K562 (cell line): Measurements from ENCODE around the gene TSPAN32. TPM values are rescaled to one million over a fixed set of nuclear protein-coding genes. Genes with fewer than 3 reads are reported as not detected.
A peak's percentile ranks its signal among the peaks of the same experiment; 100 is the strongest.

Experiments
- ATAC-seq: fragments of 200-7000 bp; cut with Tn5 transposase; 3 replicates; pipeline ENCODE4 v1.9.1; 2020; ENCODE audit warnings: moderate library complexity
- BruUV-seq: library from RNA; stranded (reverse); fragments of 400-500 nt; replicated peaks from 2 replicates; lab custom pipeline; 2021; lab: Mats Ljungman, UMichigan
- CTCF ChIA-PET: fragments of 300-600 bp; formaldehyde crosslinking; extraction: SDS; loops from one replicate; lab custom pipeline; 2021; ENCODE audit warnings: low intra/inter-chr PET ratio; lab: Yijun Ruan, JAX
- POLR2A ChIA-PET: fragments of 300-600, 350-650 bp; sonication (Branson Sonifier 250); formaldehyde crosslinking; extraction: SDS; loops from one replicate; lab custom pipeline; 2021; ENCODE audit warnings: antibody characterized with exemption, inconsistent platforms; lab: Yijun Ruan, JAX
- DNase-seq, 4 experiments: peaks; one replicate each; pipeline versions ENCODE4 v3.0.0 to v3.0.0-alpha.2; 2011 to 2018; ENCODE audit warnings: low spot score in 3 of 4, mixed read lengths in 3 of 4; ENCODE audit errors: extremely low read depth in 1 of 4
- FAIRE-seq: peaks from 2 replicates; lab custom pipeline; 2011; peaks lifted over from hg19 to GRCh38; lab: Jason Lieb, UNC
- H2AFZ ChIP-seq: 2 replicates; pipeline ENCODE4 v1.6.0; 2011; ENCODE audit warnings: low read depth, low read length, control low read depth, inconsistent platforms
- H3K27ac ChIP-seq: fragments of 200-600 bp; 3 replicates; pipeline ENCODE4 v1.8.0; 2011; ENCODE audit warnings: low read depth, mild to moderate bottlenecking, control low read depth, inconsistent platforms, low read length, moderate library complexity, mixed read lengths; ENCODE audit errors: extremely low read depth
- H3K27me3 ChIP-seq, 2 experiments: fragments of 300-600 bp in 1 of 2; 2 replicates in 1 of 2; 3 replicates in 1 of 2; pipeline versions ENCODE4 v1.6.0 to v1.8.0; 2011; ENCODE audit warnings: inconsistent platforms in 2 of 2, low read length in 2 of 2, mild to moderate bottlenecking in 1 of 2, mixed read lengths in 1 of 2, moderate library complexity in 1 of 2; ENCODE audit not compliant: control insufficient read depth in 2 of 2, insufficient read depth in 2 of 2
- H3K36me3 ChIP-seq: fragments of 300-600 bp; 3 replicates; pipeline ENCODE4 v1.8.0; 2011; ENCODE audit warnings: mild to moderate bottlenecking, low read length, inconsistent platforms; ENCODE audit not compliant: control insufficient read depth, insufficient read depth
- H3K4me1 ChIP-seq, 2 experiments: fragments of 200-600 bp in 1 of 2; replicated peaks in 1 of 2; 2 replicates in 1 of 2; 3 replicates in 1 of 2; pipeline versions ENCODE4 v1.5.1 to v1.8.0; 2011; ENCODE audit warnings: inconsistent platforms in 2 of 2, low read length in 2 of 2, mild to moderate bottlenecking in 1 of 2, mixed read lengths in 1 of 2, moderate library complexity in 1 of 2; ENCODE audit not compliant: control insufficient read depth in 2 of 2, insufficient read depth in 2 of 2
- H3K4me2 ChIP-seq: 2 replicates; pipeline ENCODE4 v1.6.1; 2011; ENCODE audit warnings: low read length, control low read depth, inconsistent platforms, mixed read lengths; ENCODE audit not compliant: insufficient read depth
- H3K4me3 ChIP-seq: fragments of 200-600 bp; sonication (generic), shearing (Covaris generic); 2 replicates; pipeline ENCODE4 v1.5.1; 2016; ENCODE audit warnings: control low read depth, inconsistent platforms
- H3K79me2 ChIP-seq: fragments of 200-600 bp; 3 replicates; pipeline ENCODE4 v1.8.0; 2011; ENCODE audit warnings: low read length, inconsistent platforms; ENCODE audit not compliant: control insufficient read depth, insufficient read depth
- H3K9ac ChIP-seq, 2 experiments: 2 replicates each; pipeline versions ENCODE4 v1.6.0 to v1.6.1; 2011; ENCODE audit warnings: low read depth in 2 of 2, low read length in 2 of 2, control low read depth in 1 of 2, inconsistent platforms in 1 of 2, mild to moderate bottlenecking in 1 of 2, mixed read lengths in 1 of 2; ENCODE audit not compliant: insufficient read depth in 1 of 2
- H3K9me1 ChIP-seq: one replicate; pipeline ENCODE4 v1.6.0; 2011; ENCODE audit warnings: inconsistent platforms, mild to moderate bottlenecking, low read length, moderate library complexity; ENCODE audit not compliant: control insufficient read depth, insufficient read depth
- H3K9me3 ChIP-seq: replicated peaks from 2 replicates; pipeline ENCODE4 v1.5.1; 2011; ENCODE audit warnings: low read depth, low read length, inconsistent platforms; ENCODE audit not compliant: control insufficient read depth, insufficient read depth
- H4K20me1 ChIP-seq: replicated peaks from 2 replicates; pipeline ENCODE4 v1.6.1; 2011; ENCODE audit warnings: low read length, inconsistent platforms, mixed read lengths; ENCODE audit not compliant: control insufficient read depth, insufficient read depth
- EGR1 ChIP-seq: fragments of 450-650 bp; conservative IDR thresholded peaks from 2 replicates; pipeline ENCODE4 v1.6.1; 2017; ENCODE audit warnings: mild to moderate bottlenecking
- WGBS: fragments of 100-300 bp; shearing (Covaris generic); methylation state at CpG from one replicate; pipeline ENCODE4 v1.1.6; 2016; ENCODE audit warnings: low coverage, mixed read lengths; ENCODE audit not compliant: insufficient coverage; ENCODE audit errors: missing lambda C conversion rate; 5-methylcytosine and 5-hydroxymethylcytosine counted together
- in situ Hi-C: fragments of 300-500 bp; cut with MboI; formaldehyde crosslinking; loops from 4 replicates; pipeline ENCODE4 v1.15.0; 2018; ENCODE audit warnings: inconsistent platforms, mixed read lengths
- intact Hi-C: fragments of 100-400 bp; cut with micrococcal nuclease; formaldehyde crosslinking; loops from 2 replicates; pipeline ENCODE4 v1.14.2; 2022
- polyA plus RNA-seq, 8 experiments: library from polyadenylated mRNA; depleted of rRNA in 4 of 8; stranded (reverse) in 5 of 8; unstranded in 3 of 8; fragments of >200 nt; fragmentation: Nextera tagmentation in 2 of 8; fragmentation: Illumina TruSeq in 1 of 8; extraction: Ambion mirVana in 2 of 8; extraction: Trizol in 1 of 8; gene quantifications; 2 replicates each; pipeline versions ENCODE4 v1.2.1 to v1.2.3, GENCODE V29; 2011 to 2014; ENCODE audit warnings: inconsistent platforms in 1 of 8, missing spikeins in 1 of 8
- total RNA-seq, 7 experiments: library from RNA; depleted of rRNA in 6 of 7; stranded (reverse); fragments of >200 nt in 6 of 7; fragmentation: Illumina TruSeq in 2 of 7; extraction: Trizol in 2 of 7; gene quantifications; 2 replicates each; pipeline versions ENCODE4 v1.2.1 to v1.2.3, GENCODE V29; 2011 to 2021; ENCODE audit warnings: low replicate concordance in 1 of 7
- TF ChIP-seq, protein P1 (sequence below), 3 experiments: IDR thresholded peaks in 2 of 3; conservative IDR thresholded peaks in 1 of 3; 2 replicates each; pipeline ENCODE4 v1.5.1; 2011 to 2012; ENCODE audit warnings: low read length in 3 of 3, mild to moderate bottlenecking in 3 of 3, control low read depth in 2 of 3, improper control_type of control experiment in 1 of 3, inconsistent platforms in 1 of 3, low read depth in 1 of 3, mixed read lengths in 1 of 3, moderate library complexity in 1 of 3; ENCODE audit not compliant: insufficient read depth in 2 of 3
- TF ChIP-seq, protein P2 (sequence below): IDR thresholded peaks from 2 replicates; pipeline ENCODE4 v1.6.1; 2011; ENCODE audit warnings: borderline replicate concordance, low read depth, mild to moderate bottlenecking, moderate library complexity, low read length; ENCODE audit not compliant: insufficient read depth, poor library complexity, severe bottlenecking
- TF ChIP-seq, protein P3 (sequence below): fragments of 450-650 bp; formaldehyde crosslinking; IDR thresholded peaks from 2 replicates; pipeline ENCODE4 v1.4.0; 2022; ENCODE audit warnings: missing genetic modification characterization

TSPAN32 gene
- total and polyA plus RNA-seq, 9 of the 15 experiments (the other 6 are each of a cell fraction or from before 2014, with no cell fraction given), result 0.21 to 7.3 (median 2.6) TPM

GRCh38 chr11:2366733-2367132 is 64.9 kb downstream of the TSPAN32 start:
- 3% methylated on average over 6 of the region's 7 CpGs for WGBS
- TF ChIP-seq, protein P1, sequence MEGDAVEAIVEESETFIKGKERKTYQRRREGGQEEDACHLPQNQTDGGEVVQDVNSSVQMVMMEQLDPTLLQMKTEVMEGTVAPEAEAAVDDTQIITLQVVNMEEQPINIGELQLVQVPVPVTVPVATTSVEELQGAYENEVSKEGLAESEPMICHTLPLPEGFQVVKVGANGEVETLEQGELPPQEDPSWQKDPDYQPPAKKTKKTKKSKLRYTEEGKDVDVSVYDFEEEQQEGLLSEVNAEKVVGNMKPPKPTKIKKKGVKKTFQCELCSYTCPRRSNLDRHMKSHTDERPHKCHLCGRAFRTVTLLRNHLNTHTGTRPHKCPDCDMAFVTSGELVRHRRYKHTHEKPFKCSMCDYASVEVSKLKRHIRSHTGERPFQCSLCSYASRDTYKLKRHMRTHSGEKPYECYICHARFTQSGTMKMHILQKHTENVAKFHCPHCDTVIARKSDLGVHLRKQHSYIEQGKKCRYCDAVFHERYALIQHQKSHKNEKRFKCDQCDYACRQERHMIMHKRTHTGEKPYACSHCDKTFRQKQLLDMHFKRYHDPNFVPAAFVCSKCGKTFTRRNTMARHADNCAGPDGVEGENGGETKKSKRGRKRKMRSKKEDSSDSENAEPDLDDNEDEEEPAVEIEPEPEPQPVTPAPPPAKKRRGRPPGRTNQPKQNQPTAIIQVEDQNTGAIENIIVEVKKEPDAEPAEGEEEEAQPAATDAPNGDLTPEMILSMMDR (IDR thresholded peaks at IDR 0.05 in 2 of 3, conservative IDR thresholded peaks at IDR 0.05 in 1 of 3; ENCODE audit: insufficient read depth in 2 of 3, low read depth in 1 of 3, low read length in 3 of 3), result peak in 2 of 3 experiments; percentile 24 to 60; a peak in 4 of 6 replicates
- TF ChIP-seq, protein P2, sequence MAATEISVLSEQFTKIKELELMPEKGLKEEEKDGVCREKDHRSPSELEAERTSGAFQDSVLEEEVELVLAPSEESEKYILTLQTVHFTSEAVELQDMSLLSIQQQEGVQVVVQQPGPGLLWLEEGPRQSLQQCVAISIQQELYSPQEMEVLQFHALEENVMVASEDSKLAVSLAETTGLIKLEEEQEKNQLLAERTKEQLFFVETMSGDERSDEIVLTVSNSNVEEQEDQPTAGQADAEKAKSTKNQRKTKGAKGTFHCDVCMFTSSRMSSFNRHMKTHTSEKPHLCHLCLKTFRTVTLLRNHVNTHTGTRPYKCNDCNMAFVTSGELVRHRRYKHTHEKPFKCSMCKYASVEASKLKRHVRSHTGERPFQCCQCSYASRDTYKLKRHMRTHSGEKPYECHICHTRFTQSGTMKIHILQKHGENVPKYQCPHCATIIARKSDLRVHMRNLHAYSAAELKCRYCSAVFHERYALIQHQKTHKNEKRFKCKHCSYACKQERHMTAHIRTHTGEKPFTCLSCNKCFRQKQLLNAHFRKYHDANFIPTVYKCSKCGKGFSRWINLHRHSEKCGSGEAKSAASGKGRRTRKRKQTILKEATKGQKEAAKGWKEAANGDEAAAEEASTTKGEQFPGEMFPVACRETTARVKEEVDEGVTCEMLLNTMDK, result peak; percentile 68
- no peak for TF ChIP-seq EGR1
- TF ChIP-seq, protein P3, sequence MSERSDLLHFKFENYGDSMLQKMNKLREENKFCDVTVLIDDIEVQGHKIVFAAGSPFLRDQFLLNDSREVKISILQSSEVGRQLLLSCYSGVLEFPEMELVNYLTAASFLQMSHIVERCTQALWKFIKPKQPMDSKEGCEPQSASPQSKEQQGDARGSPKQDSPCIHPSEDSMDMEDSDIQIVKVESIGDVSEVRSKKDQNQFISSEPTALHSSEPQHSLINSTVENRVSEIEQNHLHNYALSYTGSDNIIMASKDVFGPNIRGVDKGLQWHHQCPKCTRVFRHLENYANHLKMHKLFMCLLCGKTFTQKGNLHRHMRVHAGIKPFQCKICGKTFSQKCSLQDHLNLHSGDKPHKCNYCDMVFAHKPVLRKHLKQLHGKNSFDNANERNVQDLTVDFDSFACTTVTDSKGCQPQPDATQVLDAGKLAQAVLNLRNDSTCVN, result no peak
- Histone ChIP-seq H3K79me2 (no peaks in the 10 kb centered on the region), H3K9me3 (no peaks in the 10 kb centered on the region), H3K27me3 (peaks cover 5 to 60% of the 10 kb centered on the region in 2 experiments; a peak in 4 of 5 replicates), H3K9ac (no peak overlapping the region), H3K4me2 (no peak overlapping the region), H3K4me1 (peaks cover 0 to 10% of the 10 kb centered on the region in 2 experiments; a peak in 2 of 5 replicates), H3K9me1 (no peaks in the 10 kb centered on the region), H4K20me1 (peaks cover 22% of the 10 kb centered on the region), H3K27ac (no peak overlapping the region), H3K36me3 (no peaks in the 10 kb centered on the region), H3K4me3 (no peak overlapping the region), H2AFZ (no peak overlapping the region)
- FAIRE-seq, result no peak
- intact Hi-C loops (no loop called here), in situ Hi-C loops (no loop called here)
- ChIA-PET POLR2A (interaction anchor here (1.9 to 2.0 kb wide), 2 partner anchors 11 to 34 kb away, joined by 7 to 11 read pairs; partner anchors contain the start of genes CD81 and TSSC4), CTCF (no interaction called here)
- no TSS peak for BruUV-seq
- peak; percentile 74 for ATAC-seq
- peak in 2 of 4 experiments; percentile 34 for DNase-seq
